OCI-LY7 (cell line): ENCODE measurements around the gene CHRNA4.

Source experiments
- EZH2phosphoT487 ChIP-seq: fragments of 200-600 bp; sonication (generic); IDR thresholded peaks from 2 replicates; pipeline ENCODE4 v1.6.1; 2018; ENCODE audit warnings: low read depth, borderline replicate concordance, mild to moderate bottlenecking, mixed run types, antibody characterized with exemption, low read length, moderate library complexity, mixed read lengths
- TF ChIP-seq, protein P1 (sequence below): fragments of 200-600 bp; sonication (generic); conservative IDR thresholded peaks from 2 replicates; pipeline ENCODE4 v1.5.1; 2014; ENCODE audit warnings: mild to moderate bottlenecking, antibody characterized with exemption, low read length, moderate library complexity, mixed read lengths

DNA sequence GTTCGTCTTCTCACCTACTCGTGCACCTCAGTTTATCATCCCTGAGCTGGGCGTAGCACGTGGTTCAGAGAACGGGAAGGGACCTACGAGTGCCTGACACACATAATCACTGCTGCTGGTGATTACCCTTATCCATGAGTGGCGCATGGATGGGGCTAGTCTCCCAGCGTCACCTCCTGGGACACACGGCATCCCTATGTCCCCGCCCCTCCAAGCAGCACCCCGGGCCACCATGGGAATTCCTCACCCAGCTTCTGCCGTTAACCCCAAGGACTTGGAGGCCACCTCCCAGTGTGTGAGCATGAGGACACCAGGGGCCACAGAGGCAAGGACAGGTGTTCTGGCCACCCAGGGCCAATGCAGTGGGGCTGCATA is 9.8 kb downstream of the CHRNA4 start:
- TF ChIP-seq, protein P1, sequence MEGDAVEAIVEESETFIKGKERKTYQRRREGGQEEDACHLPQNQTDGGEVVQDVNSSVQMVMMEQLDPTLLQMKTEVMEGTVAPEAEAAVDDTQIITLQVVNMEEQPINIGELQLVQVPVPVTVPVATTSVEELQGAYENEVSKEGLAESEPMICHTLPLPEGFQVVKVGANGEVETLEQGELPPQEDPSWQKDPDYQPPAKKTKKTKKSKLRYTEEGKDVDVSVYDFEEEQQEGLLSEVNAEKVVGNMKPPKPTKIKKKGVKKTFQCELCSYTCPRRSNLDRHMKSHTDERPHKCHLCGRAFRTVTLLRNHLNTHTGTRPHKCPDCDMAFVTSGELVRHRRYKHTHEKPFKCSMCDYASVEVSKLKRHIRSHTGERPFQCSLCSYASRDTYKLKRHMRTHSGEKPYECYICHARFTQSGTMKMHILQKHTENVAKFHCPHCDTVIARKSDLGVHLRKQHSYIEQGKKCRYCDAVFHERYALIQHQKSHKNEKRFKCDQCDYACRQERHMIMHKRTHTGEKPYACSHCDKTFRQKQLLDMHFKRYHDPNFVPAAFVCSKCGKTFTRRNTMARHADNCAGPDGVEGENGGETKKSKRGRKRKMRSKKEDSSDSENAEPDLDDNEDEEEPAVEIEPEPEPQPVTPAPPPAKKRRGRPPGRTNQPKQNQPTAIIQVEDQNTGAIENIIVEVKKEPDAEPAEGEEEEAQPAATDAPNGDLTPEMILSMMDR, result no peak
- no peak for TF ChIP-seq EZH2phosphoT487
